ENCODE data around the gene PIP4K2B.
A peak's percentile ranks its signal among the peaks of the same experiment; 100 is the strongest.

PIP4K2B gene

GRCh38 chr17:38751808-38752307 lies 47.5 kb downstream of the PIP4K2B start:
- DNase-seq (ENCODE audit: low spot score): peak; percentile 70
- TF ChIP-seq, protein P1, sequence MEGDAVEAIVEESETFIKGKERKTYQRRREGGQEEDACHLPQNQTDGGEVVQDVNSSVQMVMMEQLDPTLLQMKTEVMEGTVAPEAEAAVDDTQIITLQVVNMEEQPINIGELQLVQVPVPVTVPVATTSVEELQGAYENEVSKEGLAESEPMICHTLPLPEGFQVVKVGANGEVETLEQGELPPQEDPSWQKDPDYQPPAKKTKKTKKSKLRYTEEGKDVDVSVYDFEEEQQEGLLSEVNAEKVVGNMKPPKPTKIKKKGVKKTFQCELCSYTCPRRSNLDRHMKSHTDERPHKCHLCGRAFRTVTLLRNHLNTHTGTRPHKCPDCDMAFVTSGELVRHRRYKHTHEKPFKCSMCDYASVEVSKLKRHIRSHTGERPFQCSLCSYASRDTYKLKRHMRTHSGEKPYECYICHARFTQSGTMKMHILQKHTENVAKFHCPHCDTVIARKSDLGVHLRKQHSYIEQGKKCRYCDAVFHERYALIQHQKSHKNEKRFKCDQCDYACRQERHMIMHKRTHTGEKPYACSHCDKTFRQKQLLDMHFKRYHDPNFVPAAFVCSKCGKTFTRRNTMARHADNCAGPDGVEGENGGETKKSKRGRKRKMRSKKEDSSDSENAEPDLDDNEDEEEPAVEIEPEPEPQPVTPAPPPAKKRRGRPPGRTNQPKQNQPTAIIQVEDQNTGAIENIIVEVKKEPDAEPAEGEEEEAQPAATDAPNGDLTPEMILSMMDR (IDR thresholded peaks at IDR 0.05; ENCODE audit: extremely low read depth, missing control alignments): no peak

- TF ChIP-seq, protein P1 (IDR thresholded peaks at IDR 0.05; ENCODE audit: extremely low read depth, missing control alignments): no peak
- DNase-seq (ENCODE audit: low spot score): no peak
These were observed 48.1 kb downstream of the PIP4K2B start for GRCh38 chr17:38751144-38751807.

- TF ChIP-seq, protein P1 (IDR thresholded peaks at IDR 0.05; ENCODE audit: extremely low read depth, missing control alignments): no peak
- no peak for DNase-seq (ENCODE audit: low spot score)
These were observed 48.8 kb downstream of the PIP4K2B start for GRCh38 chr17:38750312-38751121.

- DNase-seq (ENCODE audit: low spot score): no peak
- TF ChIP-seq, protein P1 (IDR thresholded peaks at IDR 0.05; ENCODE audit: extremely low read depth, missing control alignments): no peak
These were observed 49.4 kb downstream of the PIP4K2B start for GRCh38 chr17:38750044-38750311.

DNA sequence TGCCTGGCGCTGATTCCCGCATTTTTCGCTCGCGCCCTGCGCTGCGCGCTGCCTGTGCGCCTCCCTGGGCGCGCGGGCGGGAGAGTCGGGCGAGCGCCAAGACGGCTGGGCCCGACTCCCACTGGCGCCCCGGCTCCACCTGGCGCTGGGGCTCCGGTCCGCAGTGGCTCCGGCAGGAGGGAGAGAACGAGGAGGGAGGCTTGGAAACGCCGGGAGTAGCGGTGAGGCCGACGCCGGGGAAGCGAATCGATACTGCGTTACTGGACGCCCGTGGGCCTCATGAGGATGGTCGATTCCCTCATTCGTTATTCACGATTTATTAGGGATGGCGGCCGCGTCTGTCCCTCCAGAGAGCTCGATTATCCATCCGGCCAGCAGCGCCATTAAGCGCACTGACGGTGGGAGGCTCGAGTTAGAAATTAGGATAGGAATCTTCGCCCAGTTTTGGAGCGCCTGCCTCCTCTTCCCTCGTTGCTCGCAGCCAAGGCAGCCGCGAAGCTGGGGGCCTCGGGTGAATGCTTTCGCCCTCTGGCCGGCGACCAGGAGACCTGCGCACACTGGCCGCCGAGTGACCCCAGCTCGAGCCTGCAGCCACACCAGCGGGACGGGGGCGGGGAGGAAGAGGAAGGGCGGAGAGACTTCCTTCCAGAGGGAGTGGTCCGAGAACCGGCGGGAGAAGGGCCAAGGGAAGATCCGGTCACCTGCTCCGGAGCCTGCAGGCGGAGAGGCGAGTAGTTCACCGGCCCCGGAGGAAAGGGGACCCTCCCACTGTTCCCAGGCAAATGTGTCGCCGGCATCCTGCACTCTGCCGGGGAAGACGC lies 49.9 kb downstream of the PIP4K2B start:
- TF ChIP-seq, protein P1 (IDR thresholded peaks at IDR 0.05; ENCODE audit: extremely low read depth, missing control alignments): no peak
- DNase-seq (ENCODE audit: low spot score): peak; percentile 70

DNA sequence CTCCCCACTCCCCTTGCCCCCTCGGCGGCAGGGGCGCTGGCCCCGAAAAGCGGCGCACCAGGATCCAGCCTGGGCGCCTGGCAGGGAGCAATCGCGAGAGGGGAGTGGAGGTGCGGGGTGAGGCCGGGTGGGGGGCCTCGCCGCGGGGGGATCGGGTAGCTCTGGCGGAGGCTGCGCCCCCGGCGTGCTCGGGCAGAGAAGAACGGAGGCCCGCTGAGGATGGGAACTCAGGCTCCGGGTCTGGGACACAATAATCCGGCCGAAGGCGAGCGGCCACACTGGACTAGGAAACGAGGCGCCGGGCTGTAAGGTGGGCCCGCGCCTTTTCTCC lies 50.5 kb downstream of the PIP4K2B start:
- DNase-seq (ENCODE audit: low spot score): no peak
- TF ChIP-seq, protein P1 (IDR thresholded peaks at IDR 0.05; ENCODE audit: extremely low read depth, missing control alignments): no peak

Measured in GM20000 (cell line).